Measurements from ENCODE around the gene EIF2B5. TPM values are rescaled to one million over a fixed set of nuclear protein-coding genes. Genes with fewer than 3 reads are reported as not detected.
"Not testable (repeated sequence)": the region's sequence is repeated elsewhere in the genome, so short reads cannot be mapped to it uniquely, and the experiment has no call there.

The EIF2B5 gene
- total RNA-seq, 4 donors from 2014 or later, result 28.5 to 50.3 (median 38.7) TPM

- no peak for TF ChIP-seq CTCF (IDR thresholded peaks at IDR 0.05)
- DNase-seq (ENCODE audit: low spot score) (no peak), ATAC-seq (ENCODE audit: low FRiP score) (peak; percentile 87)
These were observed 10.0 kb downstream of the EIF2B5 start for GRCh38 chr3:184145111-184145524.

- ATAC-seq (ENCODE audit: low FRiP score), result no peak
These were observed 10.7 kb downstream of the EIF2B5 start for GRCh38 chr3:184145751-184146270.

GRCh38 chr3:184148076-184148475 lies 12.9 kb downstream of the EIF2B5 start:
- TF ChIP-seq CTCF (IDR thresholded peaks at IDR 0.05), result no peak
- DNase-seq (ENCODE audit: low spot score) (no peak), ATAC-seq (ENCODE audit: low FRiP score) (no peak)

More at GRCh38 chr3:184145751-184146270, 10.7 kb downstream of the EIF2B5 start:
- TF ChIP-seq CTCF (IDR thresholded peaks at IDR 0.05), result no peak
- no peak for DNase-seq (ENCODE audit: low spot score)

GRCh38 chr3:184149123-184149522 lies 14.0 kb downstream of the EIF2B5 start:
- ATAC-seq (ENCODE audit: low FRiP score) (no peak), DNase-seq (ENCODE audit: low spot score) (no peak)
- no peak for TF ChIP-seq CTCF (IDR thresholded peaks at IDR 0.05)

- peak; percentile 65 for ATAC-seq (ENCODE audit: low FRiP score)
These were observed 14.6 kb downstream of the EIF2B5 start for GRCh38 chr3:184149770-184150169.

GRCh38 chr3:184154885-184155643 lies 19.9 kb downstream of the EIF2B5 start, which contains the start of gene DVL3:
TSS of gene DVL3 (plus strand) at chr3:184155377. CDS start at chr3:184155636, 259 bp downstream.
- DNase-seq (ENCODE audit: low spot score), result no peak
- no peak for TF ChIP-seq CTCF (IDR thresholded peaks at IDR 0.05)
- peak; percentile 75 for ATAC-seq (ENCODE audit: low FRiP score)

More at GRCh38 chr3:184149770-184150169, 14.6 kb downstream of the EIF2B5 start:
- DNase-seq (ENCODE audit: low spot score), result not testable (repeated sequence)

- DNase-seq (ENCODE audit: low spot score), result no peak
- peak; percentile 33 for ATAC-seq (ENCODE audit: low FRiP score)
- no peak for TF ChIP-seq CTCF (IDR thresholded peaks at IDR 0.05)
These were observed 20.7 kb downstream of the EIF2B5 start for GRCh38 chr3:184155644-184156521.
